ENCODE measurements around the gene PEX14.

DNA sequence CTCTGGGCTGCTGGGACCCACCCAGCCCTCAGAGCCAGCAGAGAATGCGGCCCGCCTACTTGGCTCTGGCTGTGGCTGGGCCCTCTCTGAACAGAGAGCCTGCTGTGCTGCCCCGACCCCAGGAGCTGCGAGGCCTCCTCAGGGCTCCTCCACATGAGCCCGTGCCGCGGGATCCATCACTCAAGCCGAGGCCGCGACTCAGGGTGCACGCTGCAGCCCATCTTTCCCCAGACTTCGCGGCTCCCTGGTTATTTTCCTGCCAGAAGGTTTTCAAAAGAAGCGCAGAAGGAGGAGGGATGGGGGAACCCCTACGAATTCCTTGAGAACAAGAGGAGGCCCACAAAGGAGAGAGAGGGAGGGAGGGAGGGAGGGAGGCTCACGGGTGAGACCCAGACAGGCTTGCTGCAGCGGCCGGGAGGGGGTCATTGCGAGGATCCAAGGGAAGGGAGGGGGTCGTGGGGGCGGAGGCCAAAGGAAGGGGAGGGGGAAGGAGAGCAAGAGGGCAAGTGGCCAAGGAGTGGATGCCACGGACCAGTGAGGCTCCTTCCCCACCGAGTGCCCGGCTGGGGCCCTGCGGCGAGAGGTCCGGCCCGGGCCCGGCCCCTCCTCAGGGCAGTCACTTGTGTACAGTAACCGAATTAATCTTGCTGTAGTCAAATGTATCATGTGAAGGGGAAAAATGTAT is 174.9 kb downstream of the PEX14 start:
- no peak for TF ChIP-seq CTCF (IDR thresholded peaks at IDR 0.05)
- TF ChIP-seq POLR2A (IDR thresholded peaks at IDR 0.05): no peak
- no peak for TF ChIP-seq POLR2AphosphoS5 (IDR thresholded peaks at IDR 0.05)

All from breast epithelium (tissue), 3 donors.